HG02642 (cell line): ENCODE results near the gene MCIDAS.

ENCODE experiments used
- ATAC-seq: cut with Tn5 transposase; IDR thresholded peaks from one replicate; pipeline ENCODE4 v1.9.1; 2021; ENCODE audit warnings: mild to moderate bottlenecking; ENCODE audit not compliant: unreplicated experiment, poor library complexity

Gene MCIDAS

DNA sequence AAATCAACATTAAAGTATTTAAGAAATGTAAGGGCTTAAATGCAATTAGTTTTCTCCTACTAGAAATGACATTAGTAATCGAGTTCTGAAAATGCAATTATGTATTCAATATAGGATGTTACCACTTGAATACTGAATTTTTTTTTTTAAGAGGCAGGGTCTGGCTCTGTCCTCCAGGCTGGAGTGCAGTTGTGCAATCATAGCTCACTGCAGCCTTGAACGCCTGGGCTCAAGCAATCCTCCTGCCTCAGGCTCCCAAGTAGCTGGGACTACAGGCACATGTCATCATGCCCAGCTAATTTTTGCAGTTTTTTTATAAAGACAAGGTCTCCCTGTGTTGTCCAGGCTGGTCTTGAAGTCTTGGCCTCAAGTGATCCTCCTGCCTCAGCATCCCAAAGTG is 55.6 kb downstream of the MCIDAS start:
- ATAC-seq: no peak
